GM23338 (cell line): ENCODE measurements around the gene LAMB3. TPM values are rescaled to one million over a fixed set of nuclear protein-coding genes. Genes with fewer than 3 reads are reported as not detected.

ENCODE experiments used
- ATAC-seq: fragments of 200-7000 bp; cut with Tn5 transposase; 3 replicates; pipeline ENCODE4 v1.9.1; 2020
- DNase-seq: peaks from one replicate; pipeline ENCODE4 v3.0.0-alpha.2; 2015; ENCODE audit warnings: low spot score
- H2AFZ ChIP-seq: fragments of 200-600 bp; sonication (generic); 2 replicates; pipeline ENCODE4 v1.8.0; 2016; ENCODE audit warnings: antibody characterized with exemption, mild to moderate bottlenecking, moderate library complexity
- H3F3A ChIP-seq: fragments of 200-600 bp; sonication (generic); replicated peaks from 2 replicates; pipeline ENCODE4 v1.8.0; 2017; ENCODE audit warnings: antibody characterized with exemption, mixed run types, low read depth
- H3K27ac ChIP-seq: fragments of 200-600 bp; sonication (generic); 2 replicates; pipeline ENCODE4 v1.6.1; 2016; ENCODE audit warnings: low read depth
- H3K27me3 ChIP-seq: fragments of 200-600 bp; sonication (generic); 2 replicates; pipeline ENCODE4 v1.8.0; 2016; ENCODE audit warnings: mild to moderate bottlenecking, mixed run types, moderate library complexity; ENCODE audit not compliant: insufficient read depth
- H3K36me3 ChIP-seq: fragments of 200-600 bp; sonication (generic); 2 replicates; pipeline ENCODE4 v1.8.0; 2016; ENCODE audit warnings: mild to moderate bottlenecking; ENCODE audit not compliant: insufficient read depth
- H3K4me1 ChIP-seq: fragments of 200-600 bp; sonication (generic); 2 replicates; pipeline ENCODE4 v1.8.0; 2016; ENCODE audit warnings: mild to moderate bottlenecking, moderate library complexity; ENCODE audit not compliant: insufficient read depth
- H3K4me2 ChIP-seq: fragments of 200-600 bp; sonication (generic); 2 replicates; pipeline ENCODE4 v1.7.1; 2017; ENCODE audit warnings: mixed run types
- H3K4me3 ChIP-seq: fragments of 200-600 bp; sonication (generic); 2 replicates; pipeline ENCODE4 v1.6.1; 2016; ENCODE audit warnings: mixed run types
- H3K79me2 ChIP-seq: fragments of 200-600 bp; sonication (generic); replicated peaks from 2 replicates; pipeline ENCODE4 v1.8.0; 2017; ENCODE audit warnings: mild to moderate bottlenecking; ENCODE audit not compliant: insufficient read depth
- H3K9me2 ChIP-seq: fragments of 200-600 bp; sonication (generic); 2 replicates; pipeline ENCODE4 v1.8.0; 2017; ENCODE audit not compliant: insufficient read depth
- H4K20me1 ChIP-seq: fragments of 200-600 bp; sonication (generic); replicated peaks from 2 replicates; pipeline ENCODE4 v1.8.0; 2017; ENCODE audit warnings: mild to moderate bottlenecking; ENCODE audit not compliant: insufficient read depth
- H3K27ac Mint-ChIP-seq: 2 replicates; pipeline ENCODE4 v1.8.0; 2020; ENCODE audit warnings: inconsistent platforms, mild to moderate bottlenecking, moderate library complexity, mixed read lengths
- H3K27me3 Mint-ChIP-seq: 3 replicates; pipeline ENCODE4 v1.8.0; 2022; ENCODE audit warnings: low read depth, mild to moderate bottlenecking, moderate library complexity, mixed read lengths, inconsistent platforms; ENCODE audit not compliant: insufficient read depth, poor library complexity
- H3K36me3 Mint-ChIP-seq: 3 replicates; pipeline ENCODE4 v1.8.0; 2021; ENCODE audit warnings: low read depth, mild to moderate bottlenecking, inconsistent platforms, moderate library complexity, mixed read lengths
- H3K4me1 Mint-ChIP-seq: 3 replicates; pipeline ENCODE4 v1.8.0; 2020; ENCODE audit warnings: mild to moderate bottlenecking, inconsistent platforms, mixed read lengths
- H3K4me3 Mint-ChIP-seq: 3 replicates; pipeline ENCODE4 v1.8.0; 2021; ENCODE audit warnings: moderate library complexity, mild to moderate bottlenecking, inconsistent platforms, mixed read lengths
- H3K9me3 Mint-ChIP-seq: 3 replicates; pipeline ENCODE4 v1.8.0; 2020; ENCODE audit warnings: moderate library complexity, mild to moderate bottlenecking, inconsistent platforms, mixed read lengths
- ETS1 ChIP-seq: IDR thresholded peaks from 2 replicates; pipeline ENCODE4 v1.6.1; 2016; ENCODE audit warnings: antibody characterized with exemption
- EZH2 ChIP-seq: fragments of 200-600 bp; sonication (generic); IDR thresholded peaks from one replicate; pipeline ENCODE4 v1.8.0; 2017; ENCODE audit warnings: antibody characterized with exemption, mild to moderate bottlenecking, low read depth; ENCODE audit not compliant: unreplicated experiment
- NANOG ChIP-seq: IDR thresholded peaks from 2 replicates; pipeline ENCODE4 v1.6.1; 2016; ENCODE audit warnings: antibody characterized with exemption, borderline replicate concordance
- POLR2AphosphoS5 ChIP-seq: IDR thresholded peaks from 2 replicates; pipeline ENCODE4 v1.6.1; 2016; ENCODE audit warnings: antibody characterized with exemption, low read depth
- STAT1 ChIP-seq: IDR thresholded peaks from one replicate; pipeline ENCODE4 v1.6.1; 2016; ENCODE audit warnings: antibody characterized with exemption; ENCODE audit not compliant: unreplicated experiment
- ZNF331 ChIP-seq: fragments of 250-450 bp; sonication (Bioruptor Pico); IDR thresholded peaks from 2 replicates; pipeline ENCODE4 v1.5.0; 2020; ENCODE audit warnings: low read depth, mild to moderate bottlenecking, moderate library complexity
- polyA plus RNA-seq: library from polyadenylated mRNA; unstranded; fragments of >200 nt; fragmentation: Nextera tagmentation; extraction: Ambion mirVana; gene quantifications from 2 replicates; pipeline ENCODE4 v1.2.1, GENCODE V29; 2016
- total RNA-seq: library from RNA; depleted of rRNA; stranded (reverse); fragments of >200 nt; shearing (Covaris generic); gene quantifications from 2 replicates; pipeline ENCODE4 v1.2.3, GENCODE V29; 2014
- TF ChIP-seq, protein P1 (sequence below), 2 experiments: fragments of 200-600 bp in 1 of 2; sonication (generic) in 1 of 2; conservative IDR thresholded peaks; 2 replicates each; pipeline versions ENCODE4 v1.5.1 to v1.6.1; 2016 to 2017; ENCODE audit warnings: antibody characterized with exemption in 2 of 2, low read depth in 2 of 2, mild to moderate bottlenecking in 2 of 2, moderate library complexity in 1 of 2
- TF ChIP-seq, protein P2 (sequence below): fragments of 250-450 bp; sonication (Bioruptor Pico); IDR thresholded peaks from 2 replicates; pipeline ENCODE4 v1.5.0; 2020; ENCODE audit warnings: mild to moderate bottlenecking, moderate library complexity

Gene LAMB3
- total and polyA plus RNA-seq, 2 experiments from 2014 or later, result 0.05 to 0.52 TPM

DNA sequence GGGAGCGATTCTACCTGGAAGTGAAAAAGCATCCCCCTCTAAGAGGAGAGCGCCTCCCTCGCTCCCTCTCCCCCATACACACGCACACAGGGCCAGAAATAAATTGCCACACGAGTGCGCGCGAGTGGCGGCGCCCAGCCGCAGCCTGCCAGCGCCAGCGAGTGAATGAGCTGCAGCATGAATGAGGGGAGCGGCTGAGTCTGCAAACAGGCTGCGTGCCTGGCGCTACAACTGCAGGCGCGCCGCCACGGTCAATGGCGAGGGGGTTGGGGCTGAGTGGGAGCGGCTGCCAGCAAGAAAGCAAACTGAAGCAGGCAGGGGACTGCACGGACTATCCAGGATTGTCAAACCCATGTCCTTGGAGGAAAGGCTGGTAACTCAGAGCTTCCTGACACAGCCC is 66.6 kb downstream of the LAMB3 start:
- peaks cover 3% of the 10 kb centered on the region for H3K27me3 Mint-ChIP-seq
- Histone ChIP-seq H3K9me2 (no peaks in the 10 kb centered on the region), H3K36me3 (no peaks in the 10 kb centered on the region), H3K27ac (no peak overlapping the region), H3K4me3 (peak overlapping the region; percentile 56), H3K27me3 (peaks cover 28% of the 10 kb centered on the region), H3K4me1 (peaks cover 16% of the 10 kb centered on the region), H4K20me1 (no peaks in the 10 kb centered on the region), H3F3A (no peaks in the 10 kb centered on the region), H3K4me2 (peak overlapping the region; percentile 79), H2AFZ (peak overlapping the region; percentile 95), H3K79me2 (no peaks in the 10 kb centered on the region)
- TF ChIP-seq, protein P1, sequence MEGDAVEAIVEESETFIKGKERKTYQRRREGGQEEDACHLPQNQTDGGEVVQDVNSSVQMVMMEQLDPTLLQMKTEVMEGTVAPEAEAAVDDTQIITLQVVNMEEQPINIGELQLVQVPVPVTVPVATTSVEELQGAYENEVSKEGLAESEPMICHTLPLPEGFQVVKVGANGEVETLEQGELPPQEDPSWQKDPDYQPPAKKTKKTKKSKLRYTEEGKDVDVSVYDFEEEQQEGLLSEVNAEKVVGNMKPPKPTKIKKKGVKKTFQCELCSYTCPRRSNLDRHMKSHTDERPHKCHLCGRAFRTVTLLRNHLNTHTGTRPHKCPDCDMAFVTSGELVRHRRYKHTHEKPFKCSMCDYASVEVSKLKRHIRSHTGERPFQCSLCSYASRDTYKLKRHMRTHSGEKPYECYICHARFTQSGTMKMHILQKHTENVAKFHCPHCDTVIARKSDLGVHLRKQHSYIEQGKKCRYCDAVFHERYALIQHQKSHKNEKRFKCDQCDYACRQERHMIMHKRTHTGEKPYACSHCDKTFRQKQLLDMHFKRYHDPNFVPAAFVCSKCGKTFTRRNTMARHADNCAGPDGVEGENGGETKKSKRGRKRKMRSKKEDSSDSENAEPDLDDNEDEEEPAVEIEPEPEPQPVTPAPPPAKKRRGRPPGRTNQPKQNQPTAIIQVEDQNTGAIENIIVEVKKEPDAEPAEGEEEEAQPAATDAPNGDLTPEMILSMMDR (conservative IDR thresholded peaks at IDR 0.05; ENCODE audit: low read depth in 2 of 2), result 0 out of 4 replicates have a peak, but pooled peaks of 1 of the 2 experiments have one; percentile 5
- TF ChIP-seq POLR2AphosphoS5, result no peak
- ATAC-seq, result peak; percentile 78
- peaks cover 13% of the 10 kb centered on the region for H3K4me1 Mint-ChIP-seq
- no peaks in the 10 kb centered on the region for H3K36me3 Mint-ChIP-seq
- no peak overlapping the region for H3K27ac Mint-ChIP-seq
- H3K9me3 Mint-ChIP-seq, result peaks cover 6% of the 10 kb centered on the region; the same call in 2 of the 3 replicates
- DNase-seq, result peak; percentile 63
- no peak overlapping the region; the same call in 2 of the 3 replicates for H3K4me3 Mint-ChIP-seq

- Histone ChIP-seq H3K27ac (no peak overlapping the region), H3K4me1 (peaks cover 16% of the 10 kb centered on the region), H3F3A (no peaks in the 10 kb centered on the region), H4K20me1 (no peaks in the 10 kb centered on the region), H3K4me3 (peak overlapping the region; percentile 56), H3K27me3 (peaks cover 28% of the 10 kb centered on the region), H3K9me2 (no peaks in the 10 kb centered on the region), H3K4me2 (peak overlapping the region; percentile 79), H3K36me3 (no peaks in the 10 kb centered on the region), H3K79me2 (no peaks in the 10 kb centered on the region), H2AFZ (peak overlapping the region; percentile 95)
- Mint-ChIP-seq H3K4me3 (no peak overlapping the region), H3K27ac (no peak overlapping the region), H3K9me3 (peaks cover 6% of the 10 kb centered on the region; the same call in 2 of the 3 replicates), H3K27me3 (peaks cover 3% of the 10 kb centered on the region), H3K36me3 (no peaks in the 10 kb centered on the region), H3K4me1 (peaks cover 13% of the 10 kb centered on the region)
- ATAC-seq (no peak), DNase-seq (no peak)
- TF ChIP-seq STAT1, result no peak
- no peak for TF ChIP-seq ETS1
- no peak for TF ChIP-seq NANOG
- TF ChIP-seq ZNF331 (CRISPR knock-in tag), result no peak
- TF ChIP-seq, protein P2, sequence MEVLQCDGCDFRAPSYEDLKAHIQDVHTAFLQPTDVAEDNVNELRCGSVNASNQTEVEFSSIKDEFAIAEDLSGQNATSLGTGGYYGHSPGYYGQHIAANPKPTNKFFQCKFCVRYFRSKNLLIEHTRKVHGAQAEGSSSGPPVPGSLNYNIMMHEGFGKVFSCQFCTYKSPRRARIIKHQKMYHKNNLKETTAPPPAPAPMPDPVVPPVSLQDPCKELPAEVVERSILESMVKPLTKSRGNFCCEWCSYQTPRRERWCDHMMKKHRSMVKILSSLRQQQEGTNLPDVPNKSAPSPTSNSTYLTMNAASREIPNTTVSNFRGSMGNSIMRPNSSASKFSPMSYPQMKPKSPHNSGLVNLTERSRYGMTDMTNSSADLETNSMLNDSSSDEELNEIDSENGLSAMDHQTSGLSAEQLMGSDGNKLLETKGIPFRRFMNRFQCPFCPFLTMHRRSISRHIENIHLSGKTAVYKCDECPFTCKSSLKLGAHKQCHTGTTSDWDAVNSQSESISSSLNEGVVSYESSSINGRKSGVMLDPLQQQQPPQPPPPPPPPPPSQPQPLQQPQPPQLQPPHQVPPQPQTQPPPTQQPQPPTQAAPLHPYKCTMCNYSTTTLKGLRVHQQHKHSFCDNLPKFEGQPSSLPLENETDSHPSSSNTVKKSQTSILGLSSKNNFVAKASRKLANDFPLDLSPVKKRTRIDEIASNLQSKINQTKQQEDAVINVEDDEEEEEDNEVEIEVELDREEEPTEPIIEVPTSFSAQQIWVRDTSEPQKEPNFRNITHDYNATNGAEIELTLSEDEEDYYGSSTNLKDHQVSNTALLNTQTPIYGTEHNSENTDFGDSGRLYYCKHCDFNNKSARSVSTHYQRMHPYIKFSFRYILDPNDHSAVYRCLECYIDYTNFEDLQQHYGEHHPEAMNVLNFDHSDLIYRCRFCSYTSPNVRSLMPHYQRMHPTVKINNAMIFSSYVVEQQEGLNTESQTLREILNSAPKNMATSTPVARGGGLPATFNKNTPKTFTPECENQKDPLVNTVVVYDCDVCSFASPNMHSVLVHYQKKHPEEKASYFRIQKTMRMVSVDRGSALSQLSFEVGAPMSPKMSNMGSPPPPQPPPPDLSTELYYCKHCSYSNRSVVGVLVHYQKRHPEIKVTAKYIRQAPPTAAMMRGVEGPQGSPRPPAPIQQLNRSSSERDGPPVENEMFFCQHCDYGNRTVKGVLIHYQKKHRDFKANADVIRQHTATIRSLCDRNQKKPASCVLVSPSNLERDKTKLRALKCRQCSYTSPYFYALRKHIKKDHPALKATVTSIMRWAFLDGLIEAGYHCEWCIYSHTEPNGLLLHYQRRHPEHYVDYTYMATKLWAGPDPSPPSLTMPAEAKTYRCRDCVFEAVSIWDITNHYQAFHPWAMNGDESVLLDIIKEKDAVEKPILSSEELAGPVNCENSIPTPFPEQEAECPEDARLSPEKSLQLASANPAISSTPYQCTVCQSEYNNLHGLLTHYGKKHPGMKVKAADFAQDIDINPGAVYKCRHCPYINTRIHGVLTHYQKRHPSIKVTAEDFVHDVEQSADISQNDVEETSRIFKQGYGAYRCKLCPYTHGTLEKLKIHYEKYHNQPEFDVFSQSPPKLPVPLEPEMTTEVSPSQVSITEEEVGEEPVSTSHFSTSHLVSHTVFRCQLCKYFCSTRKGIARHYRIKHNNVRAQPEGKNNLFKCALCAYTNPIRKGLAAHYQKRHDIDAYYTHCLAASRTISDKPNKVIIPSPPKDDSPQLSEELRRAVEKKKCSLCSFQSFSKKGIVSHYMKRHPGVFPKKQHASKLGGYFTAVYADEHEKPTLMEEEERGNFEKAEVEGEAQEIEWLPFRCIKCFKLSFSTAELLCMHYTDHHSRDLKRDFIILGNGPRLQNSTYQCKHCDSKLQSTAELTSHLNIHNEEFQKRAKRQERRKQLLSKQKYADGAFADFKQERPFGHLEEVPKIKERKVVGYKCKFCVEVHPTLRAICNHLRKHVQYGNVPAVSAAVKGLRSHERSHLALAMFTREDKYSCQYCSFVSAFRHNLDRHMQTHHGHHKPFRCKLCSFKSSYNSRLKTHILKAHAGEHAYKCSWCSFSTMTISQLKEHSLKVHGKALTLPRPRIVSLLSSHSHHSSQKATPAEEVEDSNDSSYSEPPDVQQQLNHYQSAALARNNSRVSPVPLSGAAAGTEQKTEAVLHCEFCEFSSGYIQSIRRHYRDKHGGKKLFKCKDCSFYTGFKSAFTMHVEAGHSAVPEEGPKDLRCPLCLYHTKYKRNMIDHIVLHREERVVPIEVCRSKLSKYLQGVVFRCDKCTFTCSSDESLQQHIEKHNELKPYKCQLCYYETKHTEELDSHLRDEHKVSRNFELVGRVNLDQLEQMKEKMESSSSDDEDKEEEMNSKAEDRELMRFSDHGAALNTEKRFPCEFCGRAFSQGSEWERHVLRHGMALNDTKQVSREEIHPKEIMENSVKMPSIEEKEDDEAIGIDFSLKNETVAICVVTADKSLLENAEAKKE (CRISPR knock-in tag), result no peak
- TF ChIP-seq EZH2, result no peak
- TF ChIP-seq, protein P1 (conservative IDR thresholded peaks at IDR 0.05; ENCODE audit: low read depth in 2 of 2), result no peak
- no peak for TF ChIP-seq POLR2AphosphoS5
These were observed 67.0 kb downstream of the LAMB3 start for GRCh38 chr1:209585197-209585596.
